Measurements from ENCODE around the gene GPD1L.

- TF ChIP-seq EZH2phosphoT487 (IDR thresholded peaks at IDR 0.05; ENCODE audit: borderline replicate concordance) (no peak), CTCF (conservative IDR thresholded peaks at IDR 0.05; ENCODE audit: low read length) (no peak)
These were observed 60.2 kb downstream of the GPD1L start for GRCh38 chr3:32166654-32167053.
